Measurements from ENCODE around the gene MCL1.

- TF ChIP-seq POLR2AphosphoS5 (IDR thresholded peaks at IDR 0.05; ENCODE audit: low read depth, low read length) (no peak), POLR2A (IDR thresholded peaks at IDR 0.05; ENCODE audit: low read depth, low read length) (no peak), TAF1 (IDR thresholded peaks at IDR 0.05; ENCODE audit: low read depth, low read length) (0 out of 2 replicates have a peak, but pooled peaks have one; percentile 9)
These were observed 17.4 kb downstream of the MCL1 start for GRCh38 chr1:150561974-150562445.
